Activated naive CD8-positive, alpha-beta T cell treated with anti-CD3 and anti-CD28 coated beads, Interleukin-2, amount 50 U/mL, for 16 hours (primary cell): ENCODE measurements around the gene SCD.

Source experiments
- DNase-seq: peaks from one replicate; pipeline ENCODE4 v3.0.0-alpha.2; 2020; ENCODE audit warnings: low read depth, low spot score

The SCD gene

GRCh38 chr10:100396605-100397004 is 49.6 kb downstream of the SCD start:
- no peak for DNase-seq

GRCh38 chr10:100401631-100402328 is 54.7 kb downstream of the SCD start:
- DNase-seq: no peak

GRCh38 chr10:100403734-100404133 is 56.7 kb downstream of the SCD start:
- DNase-seq: no peak

- DNase-seq: no peak
Observed at GRCh38 chr10:100413173-100413572, 66.1 kb downstream of the SCD start.
